Stimulated activated CD4-positive, alpha-beta T cell treated with anti-CD3 and anti-CD28 coated beads, TNF-alpha, amount 100 ng/mL, for 1 hour (primary cell): ENCODE data around the gene KIAA1958.
"Not testable (repeated sequence)": the region's sequence is repeated elsewhere in the genome, so short reads cannot be mapped to it uniquely, and the experiment has no call there.

Source experiments
- DNase-seq, 3 donors: peaks; one replicate each; pipeline ENCODE4 v3.0.0-alpha.2; 2020; ENCODE audit warnings: low read depth in 3 of 3, low spot score in 1 of 3

Gene KIAA1958

GRCh38 chr9:112647596-112647995, 161.0 kb downstream of the KIAA1958 start:
- no peak for DNase-seq

GRCh38 chr9:112648624-112649023, 162.0 kb downstream of the KIAA1958 start:
- no peak for DNase-seq

GRCh38 chr9:112654282-112654681, 167.7 kb downstream of the KIAA1958 start:
- DNase-seq, result no peak

GRCh38 chr9:112655668-112656067, 169.0 kb downstream of the KIAA1958 start:
- no peak for DNase-seq

- no peak for DNase-seq
Observed at GRCh38 chr9:112659906-112660305, 173.3 kb downstream of the KIAA1958 start.

- no peak for DNase-seq
Observed at GRCh38 chr9:112663681-112664080, 177.1 kb downstream of the KIAA1958 start.

GRCh38 chr9:112664531-112664930, 177.9 kb downstream of the KIAA1958 start:
- no peak for DNase-seq

GRCh38 chr9:112665347-112665746, 178.7 kb downstream of the KIAA1958 start:
- DNase-seq, result no peak

GRCh38 chr9:112669326-112669725, 182.7 kb downstream of the KIAA1958 start:
- no peak for DNase-seq

- no peak for DNase-seq
Observed at GRCh38 chr9:112670991-112671625, 184.5 kb downstream of the KIAA1958 start.

GRCh38 chr9:112673221-112673620, 186.6 kb downstream of the KIAA1958 start:
- DNase-seq, result not testable (repeated sequence)

GRCh38 chr9:112677040-112677439, 190.4 kb downstream of the KIAA1958 start:
- no peak for DNase-seq

- DNase-seq, result no peak
Observed at GRCh38 chr9:112680731-112681402, 194.2 kb downstream of the KIAA1958 start.

GRCh38 chr9:112689161-112689740, 202.6 kb downstream of the KIAA1958 start:
- DNase-seq, result no peak

- DNase-seq, result no peak
Observed at GRCh38 chr9:112694706-112695555, 208.3 kb downstream of the KIAA1958 start.

- no peak for DNase-seq
Observed at GRCh38 chr9:112696461-112696860, 209.8 kb downstream of the KIAA1958 start.

- no peak for DNase-seq
Observed at GRCh38 chr9:112699230-112699629, 212.6 kb downstream of the KIAA1958 start.

- no peak for DNase-seq
Observed at GRCh38 chr9:112700085-112700484, 213.5 kb downstream of the KIAA1958 start.

GRCh38 chr9:112703304-112703703, 216.7 kb downstream of the KIAA1958 start:
- no peak for DNase-seq

- no peak for DNase-seq
Observed at GRCh38 chr9:112705768-112706427, 219.3 kb downstream of the KIAA1958 start.

- no peak for DNase-seq
Observed at GRCh38 chr9:112711050-112711689, 224.5 kb downstream of the KIAA1958 start.
